Lung (tissue), 12 donors: Measurements from ENCODE around the gene OSMR. TPM values are rescaled to one million over a fixed set of nuclear protein-coding genes. Genes with fewer than 3 reads are reported as not detected.

Experiments used
- ATAC-seq: fragments of 200-7000 bp; cut with Tn5 transposase; one replicate; pipeline ENCODE4 v1.9.1; 2020; ENCODE audit warnings: moderate number of reproducible peaks; ENCODE audit not compliant: insufficient read depth, low FRiP score
- DNase-seq, 3 donors: peaks; one replicate each; pipeline ENCODE4 v3.0.0-alpha.2; 2013 to 2017
- H3K27ac ChIP-seq, 2 donors: one replicate each; pipeline ENCODE4 v1.5.1; 2013; ENCODE audit warnings: mild to moderate bottlenecking in 2 of 2, moderate library complexity in 2 of 2, control low read depth in 1 of 2, inconsistent platforms in 1 of 2, low read depth in 1 of 2, low read length in 1 of 2
- H3K27me3 ChIP-seq, 3 donors: one replicate each; pipeline ENCODE4 v1.5.1; 2013; ENCODE audit warnings: low read length in 2 of 3; ENCODE audit not compliant: control insufficient read depth in 3 of 3, insufficient read depth in 3 of 3
- H3K36me3 ChIP-seq, 4 donors: one replicate each; pipeline ENCODE4 v1.5.1; 2013; ENCODE audit warnings: low read length in 4 of 4, mild to moderate bottlenecking in 1 of 4, moderate library complexity in 1 of 4; ENCODE audit not compliant: control insufficient read depth in 4 of 4, insufficient read depth in 4 of 4
- H3K4me1 ChIP-seq, 5 donors: one replicate each; pipeline ENCODE4 v1.5.1; 2013; ENCODE audit warnings: low read length in 5 of 5, mild to moderate bottlenecking in 2 of 5, moderate library complexity in 1 of 5; ENCODE audit not compliant: control insufficient read depth in 5 of 5, insufficient read depth in 5 of 5
- H3K4me3 ChIP-seq: one replicate; pipeline ENCODE4 v1.5.1; 2013; ENCODE audit warnings: mild to moderate bottlenecking, control low read depth, moderate library complexity
- H3K9ac ChIP-seq, 2 donors: one replicate each; pipeline ENCODE4 v1.5.1; 2013; ENCODE audit warnings: low read length in 2 of 2, control low read depth in 1 of 2; ENCODE audit not compliant: insufficient read depth in 1 of 2
- H3K9me3 ChIP-seq, 4 donors: one replicate each; pipeline ENCODE4 v1.5.1; 2013; ENCODE audit warnings: low read length in 3 of 4, mild to moderate bottlenecking in 1 of 4, moderate library complexity in 1 of 4; ENCODE audit not compliant: control insufficient read depth in 4 of 4, insufficient read depth in 3 of 4
- CTCF ChIP-seq: IDR thresholded peaks from 2 replicates; pipeline ENCODE4 v1.5.1; 2012; ENCODE audit warnings: mild to moderate bottlenecking; ENCODE audit errors: control extremely low read depth, extremely low read depth
- WGBS, 2 donors: extraction: QIAGEN DNeasy Blood & Tissue Kit; methylation state at CpG; one replicate each; pipeline ENCODE4 v1.1.7; 2013; 5-methylcytosine and 5-hydroxymethylcytosine counted together
- polyA plus RNA-seq, 2 donors: library from polyadenylated mRNA; stranded (reverse); fragments of 200-250 nt; gene quantifications; one replicate each; pipeline ENCODE4 v1.2.1, GENCODE V29; 2013
- total RNA-seq, 2 donors: library from RNA; depleted of rRNA in 1 of 2; stranded (reverse); fragments of >200 nt in 1 of 2; gene quantifications; one replicate each; pipeline ENCODE4 v1.2.1, GENCODE V29; 2014 to 2021
- donor health status: control.
- donor health status: control.
- donor health status: Bipolar disorder and iron deficiency.
- donor health status: healthy.
- donor health status: DM: yes; HTN: yes; CAD: no.

The OSMR gene
- total and polyA plus RNA-seq, 4 donors: 15.4 to 72.8 (median 57.4) TPM

- no peak for ATAC-seq
- peaks cover 0 to 9% (median 1%) of the 10 kb centered on the region in 4 donors for H3K9me3 ChIP-seq
- no peak for DNase-seq
- no peak overlapping the region for H3K9ac ChIP-seq
- H3K27ac ChIP-seq: no peak overlapping the region
- 81 to 89% methylated on average over 5 of the region's 5 CpGs for WGBS, 2 donors
- H3K4me1 ChIP-seq: peaks cover 0 to 15% (median 0%) of the 10 kb centered on the region in 5 donors
- H3K27me3 ChIP-seq: no peaks in the 10 kb centered on the region
- H3K36me3 ChIP-seq: peaks cover 0 to 4% (median under 1%) of the 10 kb centered on the region in 4 donors
- TF ChIP-seq CTCF: no peak
- H3K4me3 ChIP-seq: no peak overlapping the region
Measured at GRCh38 chr5:38867416-38867815, 21.6 kb downstream of the OSMR start.

GRCh38 chr5:38870595-38870994 lies 24.8 kb downstream of the OSMR start:
- Histone ChIP-seq H3K4me3 (no peak overlapping the region), H3K36me3 (peaks cover 0 to 5% (median 2%) of the 10 kb centered on the region in 4 donors), H3K27me3 (no peaks in the 10 kb centered on the region), H3K9ac (no peak overlapping the region), H3K4me1 (peaks cover 0 to 12% (median 0%) of the 10 kb centered on the region in 5 donors), H3K9me3 (no peaks in the 10 kb centered on the region), H3K27ac (no peak overlapping the region)
- DNase-seq: no peak
- 87 to 94% methylated on average over 1 of the region's 1 CpG for WGBS, 2 donors
- TF ChIP-seq CTCF: no peak
- no peak for ATAC-seq

- ATAC-seq: no peak
- Histone ChIP-seq H3K9me3 (no peaks in the 10 kb centered on the region), H3K4me1 (peaks cover 0 to 7% (median 0%) of the 10 kb centered on the region in 5 donors), H3K27ac (no peak overlapping the region), H3K9ac (no peak overlapping the region), H3K36me3 (peaks cover 0 to 5% (median 2%) of the 10 kb centered on the region in 4 donors), H3K4me3 (no peak overlapping the region), H3K27me3 (no peaks in the 10 kb centered on the region)
- 26 to 35% methylated on average over 2 of the region's 2 CpGs for WGBS, 2 donors
- DNase-seq: no peak
- TF ChIP-seq CTCF: no peak
Measured at GRCh38 chr5:38871058-38871605, 25.3 kb downstream of the OSMR start.
